Hepatocyte (in vitro differentiated cells): Measurements from ENCODE around the gene JAKMIP1. TPM values are rescaled to one million over a fixed set of nuclear protein-coding genes. Genes with fewer than 3 reads are reported as not detected.

Experiments
- DNase-seq: peaks from one replicate; pipeline ENCODE4 v3.0.0-alpha.2; 2016; ENCODE audit warnings: low spot score
- H2AFZ ChIP-seq: fragments of 200-600 bp; sonication (generic); 2 replicates; pipeline ENCODE4 v1.6.0; 2016; ENCODE audit warnings: antibody characterized with exemption, mild to moderate bottlenecking
- H3K27ac ChIP-seq: fragments of 200-600 bp; sonication (generic); 2 replicates; pipeline ENCODE4 v1.5.1; 2016; ENCODE audit warnings: mild to moderate bottlenecking
- H3K27me3 ChIP-seq: fragments of 200-600 bp; sonication (generic); 2 replicates; pipeline ENCODE4 v1.6.1; 2016
- H3K36me3 ChIP-seq: fragments of 200-600 bp; sonication (generic); replicated peaks from 2 replicates; pipeline ENCODE4 v1.5.1; 2016; ENCODE audit warnings: low read depth; ENCODE audit not compliant: insufficient read depth
- H3K4me1 ChIP-seq: fragments of 200-600 bp; sonication (generic); 2 replicates; pipeline ENCODE4 v1.5.1; 2016; ENCODE audit warnings: mild to moderate bottlenecking, moderate library complexity; ENCODE audit not compliant: insufficient read depth
- H3K4me2 ChIP-seq: fragments of 200-600 bp; sonication (generic); 2 replicates; pipeline ENCODE4 v1.6.0; 2016
- H3K4me3 ChIP-seq: fragments of 200-600 bp; sonication (generic); 2 replicates; pipeline ENCODE4 v1.5.1; 2016; ENCODE audit warnings: mild to moderate bottlenecking
- H3K79me2 ChIP-seq: fragments of 200-600 bp; sonication (generic); 2 replicates; pipeline ENCODE4 v1.6.0; 2017; ENCODE audit warnings: mild to moderate bottlenecking
- H3K9me2 ChIP-seq: fragments of 200-600 bp; sonication (generic); replicated peaks from 2 replicates; pipeline ENCODE4 v1.6.0; 2017; ENCODE audit warnings: mild to moderate bottlenecking; ENCODE audit not compliant: insufficient read depth
- H3K9me3 ChIP-seq: fragments of 200-600 bp; sonication (generic); 2 replicates; pipeline ENCODE4 v1.5.1; 2016; ENCODE audit warnings: low read depth, mild to moderate bottlenecking
- H4K20me1 ChIP-seq: fragments of 200-600 bp; sonication (generic); 2 replicates; pipeline ENCODE4 v1.6.0; 2016; ENCODE audit warnings: mild to moderate bottlenecking; ENCODE audit not compliant: insufficient read depth, poor library complexity, severe bottlenecking
- CTCF ChIP-seq: fragments of 200-600 bp; sonication (generic); IDR thresholded peaks from 2 replicates; pipeline ENCODE4 v1.5.1; 2016; ENCODE audit warnings: antibody characterized with exemption, mild to moderate bottlenecking; ENCODE audit not compliant: poor library complexity
- EZH2 ChIP-seq: fragments of 200-600 bp; sonication (generic); IDR thresholded peaks from 2 replicates; pipeline ENCODE4 v1.6.1; 2016; ENCODE audit warnings: antibody characterized with exemption, mild to moderate bottlenecking, borderline replicate concordance
- EZH2phosphoT487 ChIP-seq: fragments of 200-600 bp; sonication (generic); IDR thresholded peaks from one replicate; pipeline ENCODE4 v1.6.1; 2018; ENCODE audit warnings: antibody characterized with exemption, mild to moderate bottlenecking, low read depth, moderate library complexity; ENCODE audit not compliant: unreplicated experiment, severe bottlenecking
- WGBS: methylation state at CpG from one replicate; pipeline ENCODE4 v1.1.6; 2016; ENCODE audit warnings: low lambda C conversion rate; ENCODE audit errors: missing lambda C conversion rate; 5-methylcytosine and 5-hydroxymethylcytosine counted together
- polyA plus RNA-seq: library from polyadenylated mRNA; unstranded; fragments of >200 nt; fragmentation: Nextera tagmentation; extraction: Ambion mirVana; gene quantifications from 2 replicates; pipeline ENCODE4 v1.2.1, GENCODE V29; 2016
- total RNA-seq: library from RNA; depleted of rRNA; stranded (reverse); fragments of >200 nt; gene quantifications from 2 replicates; pipeline ENCODE4 v1.2.3, GENCODE V29; 2014

JAKMIP1 gene
- total and polyA plus RNA-seq, 2 experiments from 2014 or later, result not detected

- H3K27ac ChIP-seq, result peak within 1 kb of the TSS; percentile 22
- H3K27me3 ChIP-seq, result no peaks in the 10 kb centered on the region
- H3K9me2 ChIP-seq, result no peaks in the 10 kb centered on the region
- no peak within 1 kb of the TSS for H3K4me2 ChIP-seq
- H3K36me3 ChIP-seq, result no peaks in the 10 kb centered on the region
- H3K9me3 ChIP-seq, result no peaks in the 10 kb centered on the region
- WGBS, result 89% methylated on average over 8 of the region's 8 CpGs
- TF ChIP-seq CTCF (no peak), EZH2 (no peak), EZH2phosphoT487 (no peak)
- H3K4me3 ChIP-seq, result no peak within 1 kb of the TSS
- H3K4me1 ChIP-seq, result no peaks in the 10 kb centered on the region
- H4K20me1 ChIP-seq, result no peaks in the 10 kb centered on the region
- DNase-seq, result no peak
- no peaks in the 10 kb centered on the region for H3K79me2 ChIP-seq
- no peak within 1 kb of the TSS for H2AFZ ChIP-seq
Observed at GRCh38 chr4:6018331-6018730, 182.0 kb downstream of the JAKMIP1 start, which contains the start of gene C4orf50. TSS of gene C4orf50 (minus strand) at chr4:6018431.

- H3K4me1 ChIP-seq, result no peaks in the 10 kb centered on the region
- no peak overlapping the region for H3K4me2 ChIP-seq
- DNase-seq, result no peak
- no peaks in the 10 kb centered on the region for H3K27me3 ChIP-seq
- peak overlapping the region; percentile 22 for H3K27ac ChIP-seq
- no peaks in the 10 kb centered on the region for H3K79me2 ChIP-seq
- no peaks in the 10 kb centered on the region for H3K9me3 ChIP-seq
- no peaks in the 10 kb centered on the region for H3K9me2 ChIP-seq
- no peaks in the 10 kb centered on the region for H3K36me3 ChIP-seq
- 92% methylated on average over 11 of the region's 11 CpGs for WGBS
- H4K20me1 ChIP-seq, result no peaks in the 10 kb centered on the region
- H2AFZ ChIP-seq, result no peak overlapping the region
- H3K4me3 ChIP-seq, result no peak overlapping the region
- TF ChIP-seq CTCF, result no peak
- TF ChIP-seq EZH2phosphoT487, result no peak
- TF ChIP-seq EZH2, result no peak
Observed at GRCh38 chr4:6017800-6018199, 182.5 kb downstream of the JAKMIP1 start.

- Histone ChIP-seq H4K20me1 (no peaks in the 10 kb centered on the region), H3K9me2 (no peaks in the 10 kb centered on the region), H3K27ac (peak overlapping the region; percentile 22), H3K4me3 (no peak overlapping the region), H2AFZ (no peak overlapping the region), H3K4me1 (no peaks in the 10 kb centered on the region), H3K79me2 (no peaks in the 10 kb centered on the region), H3K4me2 (no peak overlapping the region), H3K36me3 (no peaks in the 10 kb centered on the region), H3K27me3 (no peaks in the 10 kb centered on the region), H3K9me3 (no peaks in the 10 kb centered on the region)
- WGBS, result 57% methylated on average over 10 of the region's 10 CpGs
- peak; percentile 57 for DNase-seq
- TF ChIP-seq CTCF (no peak), EZH2 (no peak)
Observed at GRCh38 chr4:6017030-6017429, 183.3 kb downstream of the JAKMIP1 start.

GRCh38 chr4:6013564-6013963, 186.8 kb downstream of the JAKMIP1 start:
- no peak overlapping the region for H3K4me2 ChIP-seq
- H3K27me3 ChIP-seq, result peaks cover 21% of the 10 kb centered on the region
- no peak for TF ChIP-seq EZH2
- no peak for TF ChIP-seq EZH2phosphoT487
- no peak for TF ChIP-seq CTCF
- no peaks in the 10 kb centered on the region for H3K4me1 ChIP-seq
- H2AFZ ChIP-seq, result no peak overlapping the region
- no peak for DNase-seq
- H3K79me2 ChIP-seq, result no peaks in the 10 kb centered on the region
- no peaks in the 10 kb centered on the region for H3K9me2 ChIP-seq
- WGBS, result 93% methylated on average over 12 of the region's 12 CpGs
- no peak overlapping the region for H3K27ac ChIP-seq
- H3K9me3 ChIP-seq, result no peaks in the 10 kb centered on the region
- H4K20me1 ChIP-seq, result no peaks in the 10 kb centered on the region
- no peak overlapping the region for H3K4me3 ChIP-seq
- no peaks in the 10 kb centered on the region for H3K36me3 ChIP-seq
